BE2C (cell line): ENCODE data around the gene OR10H1.
"Not testable (repeated sequence)": the region's sequence is repeated elsewhere in the genome, so short reads cannot be mapped to it uniquely, and the experiment has no call there.

ENCODE experiments used
- DNase-seq: peaks from one replicate; pipeline ENCODE4 v3.0.0-alpha.2; 2020
- H3K27me3 ChIP-seq: fragments of 250-450 bp; sonication (Bioruptor Pico); 2 replicates; pipeline ENCODE4 v1.5.1; 2020; ENCODE audit warnings: mild to moderate bottlenecking
- H3K36me3 ChIP-seq: fragments of 250-450 bp; sonication (Bioruptor Pico); 2 replicates; pipeline ENCODE4 v1.5.1; 2020; ENCODE audit warnings: mild to moderate bottlenecking
- H3K4me1 ChIP-seq: fragments of 250-450 bp; sonication (Bioruptor Pico); 2 replicates; pipeline ENCODE4 v1.5.1; 2020
- H3K4me3 ChIP-seq: 2 replicates; pipeline ENCODE4 v1.5.1; 2011; ENCODE audit warnings: low read depth, low read length
- H3K9me3 ChIP-seq: fragments of 250-450 bp; sonication (Bioruptor Pico); 2 replicates; pipeline ENCODE4 v1.5.1; 2020
- CTCF ChIP-seq: IDR thresholded peaks from 2 replicates; pipeline ENCODE4 v1.5.1; 2012; ENCODE audit warnings: mild to moderate bottlenecking, low read depth, low read length

OR10H1 gene

GRCh38 chr19:15812060-15812722 lies 3.3 kb downstream of the OR10H1 start:
- Histone ChIP-seq H3K4me1 (no peaks in the 10 kb centered on the region), H3K9me3 (no peaks in the 10 kb centered on the region), H3K4me3 (no peak overlapping the region), H3K27me3 (peaks cover 12% of the 10 kb centered on the region), H3K36me3 (no peaks in the 10 kb centered on the region)
- DNase-seq = no peak
- no peak for TF ChIP-seq CTCF

- Histone ChIP-seq H3K36me3 (no peaks in the 10 kb centered on the region), H3K4me3 (no peak overlapping the region), H3K27me3 (peaks cover 11% of the 10 kb centered on the region), H3K9me3 (no peaks in the 10 kb centered on the region), H3K4me1 (no peaks in the 10 kb centered on the region)
- no peak for DNase-seq
- no peak for TF ChIP-seq CTCF
These were observed 4.0 kb downstream of the OR10H1 start for GRCh38 chr19:15811476-15811875.

DNA sequence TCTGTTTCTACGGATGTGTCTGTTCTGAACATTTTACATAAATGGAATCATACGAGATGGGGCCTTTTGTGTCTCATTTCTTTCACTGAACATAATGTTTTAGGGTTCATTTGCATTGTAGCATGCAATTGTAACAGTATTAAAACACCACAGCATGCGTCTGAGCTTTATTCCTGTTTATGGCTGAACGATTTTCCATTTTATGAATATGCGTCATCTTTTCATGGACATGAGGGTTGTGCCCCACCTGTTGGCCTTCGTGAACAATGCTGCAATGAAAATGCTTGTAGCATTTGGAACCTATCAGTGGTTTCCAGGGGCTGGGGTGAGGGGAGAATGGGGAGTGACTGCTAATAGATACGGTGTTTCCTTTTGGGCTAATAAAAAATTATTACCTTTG lies 5.1 kb downstream of the OR10H1 start:
- H3K4me3 ChIP-seq = no peak overlapping the region
- TF ChIP-seq CTCF = peak; percentile 12; the same call in 1 of the 2 replicates
- no peaks in the 10 kb centered on the region for H3K4me1 ChIP-seq
- H3K27me3 ChIP-seq = peaks cover 4% of the 10 kb centered on the region; the same call in 1 of the 2 replicates
- no peak for DNase-seq
- no peaks in the 10 kb centered on the region for H3K9me3 ChIP-seq
- H3K36me3 ChIP-seq = no peaks in the 10 kb centered on the region

- not testable (repeated sequence) for H3K27me3 ChIP-seq, DNase-seq, H3K4me3 ChIP-seq, H3K9me3 ChIP-seq, H3K4me1 ChIP-seq, H3K36me3 ChIP-seq
These were observed 21.2 kb downstream of the OR10H1 start for GRCh38 chr19:15794279-15794678.

DNA sequence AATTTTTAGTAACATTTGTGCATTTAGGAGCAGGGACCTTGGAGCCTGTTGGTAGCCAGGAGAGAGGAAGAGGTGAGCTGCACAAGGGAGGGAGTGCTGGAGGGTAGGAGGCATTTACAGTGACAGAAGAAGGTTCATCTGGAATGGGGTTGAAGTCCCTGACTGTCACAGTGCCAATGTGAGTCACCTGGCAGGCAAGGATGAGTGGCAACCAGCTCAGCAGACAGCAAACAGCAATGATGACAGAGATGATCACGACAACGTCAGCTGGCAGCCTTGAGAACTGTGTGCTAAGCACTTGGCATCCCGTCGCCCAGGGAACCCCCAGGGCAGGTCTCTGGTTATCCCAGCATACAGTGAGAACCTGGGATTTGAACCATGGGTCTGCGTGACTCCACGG lies 25.4 kb downstream of the OR10H1 start:
- Histone ChIP-seq H3K9me3 (no peaks in the 10 kb centered on the region), H3K27me3 (no peaks in the 10 kb centered on the region; the same call in 1 of the 2 replicates), H3K4me3 (no peak overlapping the region), H3K4me1 (no peaks in the 10 kb centered on the region), H3K36me3 (no peaks in the 10 kb centered on the region)
- TF ChIP-seq CTCF = no peak
- DNase-seq = no peak

- Histone ChIP-seq H3K27me3 (no peaks in the 10 kb centered on the region; the same call in 1 of the 2 replicates), H3K9me3 (no peaks in the 10 kb centered on the region), H3K4me1 (no peaks in the 10 kb centered on the region), H3K36me3 (no peaks in the 10 kb centered on the region), H3K4me3 (no peak overlapping the region)
- TF ChIP-seq CTCF = no peak
- no peak for DNase-seq
These were observed 26.7 kb downstream of the OR10H1 start for GRCh38 chr19:15788594-15789270.
